ENCODE data around the gene C11orf98.
"Not testable (repeated sequence)": the region's sequence is repeated elsewhere in the genome, so short reads cannot be mapped to it uniquely, and the experiment has no call there.

C11orf98 gene

GRCh38 chr11:62654297-62654696 is 10.7 kb downstream of the C11orf98 start:
- no peaks in the 10 kb centered on the region for H3K27me3 ChIP-seq (ENCODE audit: control insufficient read depth, low read length)
- peak overlapping the region; percentile 97; the same call in 1 of the 2 replicates for H3K4me2 ChIP-seq (ENCODE audit: low read length)
- TF ChIP-seq CTCF (IDR thresholded peaks at IDR 0.05; ENCODE audit: low read depth, low read length, poor library complexity, severe bottlenecking) (no peak), EZH2phosphoT487 (IDR thresholded peaks at IDR 0.05; ENCODE audit: borderline replicate concordance, low read length) (no peak)
- H3K4me1 ChIP-seq (ENCODE audit: control insufficient read depth, low read length): peaks cover 28% of the 10 kb centered on the region
- no peaks in the 10 kb centered on the region for H3K9me2 ChIP-seq (replicated peaks; ENCODE audit: control insufficient read depth, low read length)
- no peaks in the 10 kb centered on the region for H4K20me1 ChIP-seq (ENCODE audit: control insufficient read depth, insufficient read depth, low read depth, low read length)
- H3K79me2 ChIP-seq (ENCODE audit: control insufficient read depth, low read length): peaks cover 35% of the 10 kb centered on the region
- H3K9me3 ChIP-seq (ENCODE audit: control insufficient read depth, insufficient read depth, low read length): no peaks in the 10 kb centered on the region
- peaks cover 17% of the 10 kb centered on the region for H3K36me3 ChIP-seq (ENCODE audit: control insufficient read depth, low read length)
- H3K27ac ChIP-seq (ENCODE audit: low read depth, low read length): no peak overlapping the region
- H3F3A ChIP-seq (ENCODE audit: control insufficient read depth, insufficient read depth): peaks cover 12% of the 10 kb centered on the region
- H3K4me3 ChIP-seq (ENCODE audit: low read length): no peak overlapping the region

GRCh38 chr11:62652161-62653006 is 12.6 kb downstream of the C11orf98 start:
- H3K9me2 ChIP-seq (replicated peaks; ENCODE audit: control insufficient read depth, low read length): no peaks in the 10 kb centered on the region
- peaks cover 47% of the 10 kb centered on the region for H3K79me2 ChIP-seq (ENCODE audit: control insufficient read depth, low read length)
- H3K36me3 ChIP-seq (ENCODE audit: control insufficient read depth, low read length): peaks cover 35% of the 10 kb centered on the region
- no peaks in the 10 kb centered on the region for H4K20me1 ChIP-seq (ENCODE audit: control insufficient read depth, insufficient read depth, low read depth, low read length)
- H3K27me3 ChIP-seq (ENCODE audit: control insufficient read depth, low read length): no peaks in the 10 kb centered on the region
- peaks cover 30% of the 10 kb centered on the region for H3K4me1 ChIP-seq (ENCODE audit: control insufficient read depth, low read length)
- H3K4me2 ChIP-seq (ENCODE audit: low read length): peak overlapping the region; percentile 97
- H3K27ac ChIP-seq (ENCODE audit: low read depth, low read length): peak overlapping the region; percentile 80
- peak overlapping the region; percentile 95 for H3K4me3 ChIP-seq (ENCODE audit: low read length)
- H3K9me3 ChIP-seq (ENCODE audit: control insufficient read depth, insufficient read depth, low read length): no peaks in the 10 kb centered on the region
- TF ChIP-seq CTCF (IDR thresholded peaks at IDR 0.05; ENCODE audit: low read depth, low read length, poor library complexity, severe bottlenecking) (no peak), EZH2phosphoT487 (IDR thresholded peaks at IDR 0.05; ENCODE audit: borderline replicate concordance, low read length) (no peak)
- H3F3A ChIP-seq (ENCODE audit: control insufficient read depth, insufficient read depth): peaks cover 11% of the 10 kb centered on the region

DNA sequence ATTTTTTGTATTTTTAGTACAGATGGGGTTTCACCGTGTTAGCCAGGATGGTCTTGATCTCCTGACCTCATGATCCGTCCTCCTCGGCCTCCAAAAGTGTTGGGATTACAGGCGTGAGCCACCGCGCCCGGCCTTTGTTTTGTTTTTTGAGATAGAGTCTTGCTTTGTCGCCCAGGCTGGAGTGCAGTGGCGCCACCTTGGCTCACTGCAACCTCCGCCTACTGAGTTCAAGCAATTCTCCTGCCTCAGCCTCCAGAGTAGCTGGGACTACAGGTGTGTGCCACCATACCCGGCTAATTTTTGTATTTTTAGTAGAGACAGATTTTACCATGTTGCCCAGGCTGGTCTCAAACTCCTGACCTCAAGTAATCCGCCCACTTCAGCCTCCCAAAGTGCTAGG is 14.7 kb downstream of the C11orf98 start:
- H3K79me2 ChIP-seq (ENCODE audit: control insufficient read depth, low read length): peaks cover 63% of the 10 kb centered on the region
- peaks cover 49% of the 10 kb centered on the region for H3K36me3 ChIP-seq (ENCODE audit: control insufficient read depth, low read length)
- not testable (repeated sequence) for H3K27ac ChIP-seq (ENCODE audit: low read depth, low read length); H3K9me2 ChIP-seq (replicated peaks; ENCODE audit: control insufficient read depth, low read length); H3K4me2 ChIP-seq (ENCODE audit: low read length); H3K4me3 ChIP-seq (ENCODE audit: low read length); H4K20me1 ChIP-seq (ENCODE audit: control insufficient read depth, insufficient read depth, low read depth, low read length); H3F3A ChIP-seq (ENCODE audit: control insufficient read depth, insufficient read depth); H3K27me3 ChIP-seq (ENCODE audit: control insufficient read depth, low read length); H3K9me3 ChIP-seq (ENCODE audit: control insufficient read depth, insufficient read depth, low read length)
- H3K4me1 ChIP-seq (ENCODE audit: control insufficient read depth, low read length): peaks cover 40% of the 10 kb centered on the region

- H3K4me2 ChIP-seq (ENCODE audit: low read length): no peak overlapping the region
- TF ChIP-seq CTCF (IDR thresholded peaks at IDR 0.05; ENCODE audit: low read depth, low read length, poor library complexity, severe bottlenecking) (no peak), EZH2phosphoT487 (IDR thresholded peaks at IDR 0.05; ENCODE audit: borderline replicate concordance, low read length) (no peak)
- H3K79me2 ChIP-seq (ENCODE audit: control insufficient read depth, low read length): peaks cover 71% of the 10 kb centered on the region
- peaks cover 3% of the 10 kb centered on the region; the same call in 1 of the 2 replicates for H4K20me1 ChIP-seq (ENCODE audit: control insufficient read depth, insufficient read depth, low read depth, low read length)
- H3K9me3 ChIP-seq (ENCODE audit: control insufficient read depth, insufficient read depth, low read length): no peaks in the 10 kb centered on the region
- H3K4me3 ChIP-seq (ENCODE audit: low read length): no peak overlapping the region
- H3K9me2 ChIP-seq (replicated peaks; ENCODE audit: control insufficient read depth, low read length): no peaks in the 10 kb centered on the region
- no peaks in the 10 kb centered on the region for H3F3A ChIP-seq (ENCODE audit: control insufficient read depth, insufficient read depth)
- no peaks in the 10 kb centered on the region for H3K27me3 ChIP-seq (ENCODE audit: control insufficient read depth, low read length)
- peaks cover 55% of the 10 kb centered on the region for H3K36me3 ChIP-seq (ENCODE audit: control insufficient read depth, low read length)
- H3K27ac ChIP-seq (ENCODE audit: low read depth, low read length): no peak overlapping the region
- H3K4me1 ChIP-seq (ENCODE audit: control insufficient read depth, low read length): peaks cover 45% of the 10 kb centered on the region
Measured at GRCh38 chr11:62649486-62649885, 15.5 kb downstream of the C11orf98 start.
